ENCODE results near the gene LRP3. TPM values are rescaled to one million over a fixed set of nuclear protein-coding genes. Genes with fewer than 3 reads are reported as not detected.

The LRP3 gene
- total and polyA plus RNA-seq, 2 of the 13 experiments (the other 11 are each of a cell fraction or from before 2014, with no cell fraction given), result 17.6 to 51.6 TPM

DNA sequence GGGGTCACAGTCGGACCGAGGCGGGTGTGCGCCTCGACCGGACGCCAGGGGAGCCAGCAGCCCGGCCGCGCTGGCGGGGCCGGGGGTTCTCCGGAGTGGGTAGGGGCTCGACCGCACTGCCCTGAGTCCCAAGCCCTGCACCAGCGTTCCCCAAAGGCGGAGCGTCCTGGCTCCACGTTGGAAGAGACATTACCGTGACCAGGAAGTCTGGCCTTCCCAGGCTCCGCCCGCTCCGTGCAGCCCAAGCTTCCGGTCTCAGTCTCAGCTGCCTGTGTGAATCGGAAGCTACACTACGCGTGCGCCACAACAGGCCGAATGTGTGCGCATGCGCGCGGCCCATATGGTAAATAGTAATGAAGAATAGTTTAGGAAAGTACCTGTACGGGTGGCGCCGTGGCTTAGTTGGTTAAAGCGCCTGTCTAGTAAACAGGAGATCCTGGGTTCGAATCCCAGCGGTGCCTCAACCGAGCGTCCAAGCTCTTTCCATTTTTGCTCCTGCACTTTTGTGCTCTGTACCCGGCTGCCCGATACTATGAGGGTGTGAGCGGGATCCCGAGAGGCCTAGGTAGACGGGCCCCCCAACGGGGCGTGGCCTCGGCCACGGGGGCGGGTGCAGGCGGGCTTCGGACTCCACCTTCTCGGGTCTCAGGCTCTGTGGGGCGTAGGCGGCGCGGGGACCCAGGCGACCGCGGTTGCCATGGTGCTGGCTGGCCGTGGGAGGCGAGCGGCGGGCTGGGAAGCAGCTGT, 17.3 kb upstream of the LRP3 start (continued):
- TF ChIP-seq ATF6 (CRISPR knock-in tag; conservative IDR thresholded peaks at IDR 0.05), result no peak; the same call in 1 of the 2 replicates
- TF ChIP-seq BRCA1 (CRISPR knock-in tag; IDR thresholded peaks at IDR 0.05), result no peak; the same call in none of the 2 replicates
- TF ChIP-seq RFXANK (CRISPR knock-in tag; IDR thresholded peaks at IDR 0.05), result 0 out of 2 replicates have a peak, but pooled peaks have one; percentile 56
- TF ChIP-seq HOXD1 (CRISPR knock-in tag; IDR thresholded peaks at IDR 0.05), result no peak
- no peak for TF ChIP-seq PHB2 (IDR thresholded peaks at IDR 0.05; ENCODE audit: partially characterized antibody)
- peak; percentile 80 for TF ChIP-seq ZNF670 (CRISPR knock-in tag; IDR thresholded peaks at IDR 0.05; ENCODE audit: borderline replicate concordance)
- 0 out of 2 replicates have a peak, but pooled peaks have one; percentile 77 for TF ChIP-seq DNMT1 (CRISPR knock-in tag; IDR thresholded peaks at IDR 0.05)
- TF ChIP-seq, protein P1, sequence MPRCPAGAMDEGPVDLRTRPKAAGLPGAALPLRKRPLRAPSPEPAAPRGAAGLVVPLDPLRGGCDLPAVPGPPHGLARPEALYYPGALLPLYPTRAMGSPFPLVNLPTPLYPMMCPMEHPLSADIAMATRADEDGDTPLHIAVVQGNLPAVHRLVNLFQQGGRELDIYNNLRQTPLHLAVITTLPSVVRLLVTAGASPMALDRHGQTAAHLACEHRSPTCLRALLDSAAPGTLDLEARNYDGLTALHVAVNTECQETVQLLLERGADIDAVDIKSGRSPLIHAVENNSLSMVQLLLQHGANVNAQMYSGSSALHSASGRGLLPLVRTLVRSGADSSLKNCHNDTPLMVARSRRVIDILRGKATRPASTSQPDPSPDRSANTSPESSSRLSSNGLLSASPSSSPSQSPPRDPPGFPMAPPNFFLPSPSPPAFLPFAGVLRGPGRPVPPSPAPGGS (CRISPR knock-in tag; IDR thresholded peaks at IDR 0.05), result 0 out of 2 replicates have a peak, but pooled peaks have one; percentile 52
- TF ChIP-seq, protein P2, sequence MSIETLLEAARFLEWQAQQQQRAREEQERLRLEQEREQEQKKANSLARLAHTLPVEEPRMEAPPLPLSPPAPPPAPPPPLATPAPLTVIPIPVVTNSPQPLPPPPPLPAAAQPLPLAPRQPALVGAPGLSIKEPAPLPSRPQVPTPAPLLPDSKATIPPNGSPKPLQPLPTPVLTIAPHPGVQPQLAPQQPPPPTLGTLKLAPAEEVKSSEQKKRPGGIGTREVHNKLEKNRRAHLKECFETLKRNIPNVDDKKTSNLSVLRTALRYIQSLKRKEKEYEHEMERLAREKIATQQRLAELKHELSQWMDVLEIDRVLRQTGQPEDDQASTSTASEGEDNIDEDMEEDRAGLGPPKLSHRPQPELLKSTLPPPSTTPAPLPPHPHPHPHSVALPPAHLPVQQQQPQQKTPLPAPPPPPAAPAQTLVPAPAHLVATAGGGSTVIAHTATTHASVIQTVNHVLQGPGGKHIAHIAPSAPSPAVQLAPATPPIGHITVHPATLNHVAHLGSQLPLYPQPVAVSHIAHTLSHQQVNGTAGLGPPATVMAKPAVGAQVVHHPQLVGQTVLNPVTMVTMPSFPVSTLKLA (IDR thresholded peaks at IDR 0.05), result peak; percentile 38; the same call in 1 of the 2 replicates
- 0 out of 2 replicates have a peak, but pooled peaks have one; percentile 19 for TF ChIP-seq ZFP90 (CRISPR knock-in tag; IDR thresholded peaks at IDR 0.05; ENCODE audit: borderline replicate concordance)
- peak; percentile 52; the same call in 1 of the 2 replicates for TF ChIP-seq NFATC3 (CRISPR knock-in tag; IDR thresholded peaks at IDR 0.05)
- TF ChIP-seq ZMYM4 (CRISPR knock-in tag; IDR thresholded peaks at IDR 0.05), result peak; percentile 79
- TF ChIP-seq SMAD9 (CRISPR knock-in tag; IDR thresholded peaks at IDR 0.05), result no peak; the same call in 1 of the 2 replicates
- TF ChIP-seq RXRB (CRISPR knock-in tag; IDR thresholded peaks at IDR 0.05; ENCODE audit: borderline replicate concordance), result peak; percentile 58
- TF ChIP-seq, protein P3, sequence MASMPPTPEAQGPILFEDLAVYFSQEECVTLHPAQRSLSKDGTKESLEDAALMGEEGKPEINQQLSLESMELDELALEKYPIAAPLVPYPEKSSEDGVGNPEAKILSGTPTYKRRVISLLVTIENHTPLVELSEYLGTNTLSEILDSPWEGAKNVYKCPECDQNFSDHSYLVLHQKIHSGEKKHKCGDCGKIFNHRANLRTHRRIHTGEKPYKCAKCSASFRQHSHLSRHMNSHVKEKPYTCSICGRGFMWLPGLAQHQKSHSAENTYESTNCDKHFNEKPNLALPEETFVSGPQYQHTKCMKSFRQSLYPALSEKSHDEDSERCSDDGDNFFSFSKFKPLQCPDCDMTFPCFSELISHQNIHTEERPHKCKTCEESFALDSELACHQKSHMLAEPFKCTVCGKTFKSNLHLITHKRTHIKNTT (CRISPR knock-in tag; IDR thresholded peaks at IDR 0.05), result no peak
- TF ChIP-seq ZNF614 (CRISPR knock-in tag; IDR thresholded peaks at IDR 0.05; ENCODE audit: borderline replicate concordance), result peak; percentile 83
- TF ChIP-seq HDAC6 (IDR thresholded peaks at IDR 0.05; ENCODE audit: low read depth, low read length), result no peak
- TF ChIP-seq ETV5 (CRISPR knock-in tag; IDR thresholded peaks at IDR 0.05; ENCODE audit: borderline replicate concordance), result peak; percentile 93
- TF ChIP-seq SP1 (IDR thresholded peaks at IDR 0.05), result no peak
- TF ChIP-seq SP1 (CRISPR knock-in tag; IDR thresholded peaks at IDR 0.05), result peak; percentile 84
- TF ChIP-seq HNRNPL (IDR thresholded peaks at IDR 0.05; ENCODE audit: low read depth, low read length), result no peak
- TF ChIP-seq PITX1 (CRISPR knock-in tag; IDR thresholded peaks at IDR 0.05), result peak; percentile 30
- 0 out of 4 replicates have a peak, but pooled peaks of 1 of the 2 experiments have one; percentile 13 for TF ChIP-seq EP300 (IDR thresholded peaks at IDR 0.05; ENCODE audit: low read depth in 2 of 2, low read length in 2 of 2)
- TF ChIP-seq EP300 (CRISPR knock-in tag; IDR thresholded peaks at IDR 0.05; ENCODE audit: borderline replicate concordance), result no peak; the same call in 1 of the 2 replicates
- peak in 1 of 2 experiments; percentile 91; a peak in 1 of 4 replicates for TF ChIP-seq KLF16 (CRISPR knock-in tag; IDR thresholded peaks at IDR 0.05)
